GM12873 (cell line): ENCODE results near the gene PRKAA2.

Experiments used
- CTCF ChIP-seq: IDR thresholded peaks from 2 replicates; pipeline ENCODE4 v1.5.1; 2012; ENCODE audit warnings: low read depth, mild to moderate bottlenecking, moderate library complexity, low read length, control low read depth; ENCODE audit not compliant: insufficient read depth; ENCODE audit errors: missing control alignments

Gene PRKAA2

GRCh38 chr1:56644919-56645676 is at the start of gene PRKAA2:
PRKAA2 (plus strand) TSS chr1:56645314; CDS start chr1:56645388, 74 bp downstream.
- no peak for TF ChIP-seq CTCF

- no peak for TF ChIP-seq CTCF
Observed at GRCh38 chr1:56617141-56617540, 28.0 kb upstream of the PRKAA2 start.

- no peak for TF ChIP-seq CTCF
Observed at GRCh38 chr1:56625819-56626440, 19.2 kb upstream of the PRKAA2 start.

GRCh38 chr1:56626546-56626945 is 18.6 kb upstream of the PRKAA2 start:
- no peak for TF ChIP-seq CTCF

- TF ChIP-seq CTCF: no peak
Observed at GRCh38 chr1:56627019-56627635, 18.0 kb upstream of the PRKAA2 start.

- TF ChIP-seq CTCF: no peak
Observed at GRCh38 chr1:56627636-56628039, 17.5 kb upstream of the PRKAA2 start.

- TF ChIP-seq CTCF: no peak
Observed at GRCh38 chr1:56630786-56631185, 14.3 kb upstream of the PRKAA2 start.
